CD4-positive, alpha-beta T cell (primary cell): Measurements from ENCODE around the gene FREM2. TPM values are rescaled to one million over a fixed set of nuclear protein-coding genes. Genes with fewer than 3 reads are reported as not detected.

Experiments
- ATAC-seq: fragments of 200-7000 bp; cut with Tn5 transposase; one replicate; pipeline ENCODE4 v1.10.0; 2022; ENCODE audit warnings: mild to moderate bottlenecking; ENCODE audit not compliant: poor library complexity
- CTCF ChIA-PET: fragments of 350-600 bp; sonication (Branson Sonifier 250); formaldehyde crosslinking; loops from one replicate; lab custom pipeline; 2021; ENCODE audit warnings: antibody characterized with exemption, inconsistent platforms; lab: Charles Lee
- POLR2A ChIA-PET: fragments of 350-600 bp; sonication (Branson Sonifier 250); formaldehyde crosslinking; loops from one replicate; lab custom pipeline; 2021; ENCODE audit warnings: antibody characterized with exemption, inconsistent platforms; lab: Charles Lee
- DNase-seq, 14 experiments: peaks; one replicate each; pipeline ENCODE4 v3.0.0-alpha.2; 2013 to 2020; ENCODE audit warnings: mixed read lengths in 2 of 14
- H3K27ac ChIP-seq, 2 donors: one replicate each; pipeline versions ENCODE4 v1.5.1 to v1.7.0; 2013; ENCODE audit warnings: low read length in 2 of 2, low read depth in 1 of 2, mild to moderate bottlenecking in 1 of 2
- H3K27me3 ChIP-seq, 2 experiments: 1 replicate in 1 of 2; 2 replicates in 1 of 2; pipeline versions ENCODE4 v1.6.1 to v1.7.0; 2013; ENCODE audit warnings: low read length in 2 of 2, control low read depth in 1 of 2, mild to moderate bottlenecking in 1 of 2, moderate library complexity in 1 of 2; ENCODE audit not compliant: insufficient read depth in 2 of 2, control insufficient read depth in 1 of 2
- H3K36me3 ChIP-seq: one replicate; pipeline ENCODE4 v1.6.1; 2013; ENCODE audit warnings: low read length, control low read depth; ENCODE audit not compliant: insufficient read depth
- H3K4me1 ChIP-seq: one replicate; pipeline ENCODE4 v1.6.1; 2013; ENCODE audit warnings: low read length, control low read depth; ENCODE audit not compliant: insufficient read depth
- H3K4me3 ChIP-seq: one replicate; pipeline ENCODE4 v1.5.1; 2013; ENCODE audit warnings: mild to moderate bottlenecking, low read length, moderate library complexity
- H3K9me3 ChIP-seq, 2 experiments: 1 replicate in 1 of 2; 2 replicates in 1 of 2; pipeline versions ENCODE4 v1.6.1 to v1.7.0; 2013; ENCODE audit warnings: low read length in 2 of 2, mild to moderate bottlenecking in 2 of 2, control low read depth in 1 of 2, moderate library complexity in 1 of 2; ENCODE audit not compliant: control insufficient read depth in 1 of 2, insufficient read depth in 1 of 2
- H3K27ac Mint-ChIP-seq: one replicate; pipeline ENCODE4 v1.8.0; 2020; ENCODE audit warnings: mixed read lengths
- H3K27me3 Mint-ChIP-seq: one replicate; pipeline ENCODE4 v1.8.0; 2021; ENCODE audit warnings: mixed read lengths
- H3K36me3 Mint-ChIP-seq: one replicate; pipeline ENCODE4 v1.8.0; 2021; ENCODE audit warnings: low read depth, mixed read lengths
- H3K4me1 Mint-ChIP-seq: one replicate; pipeline ENCODE4 v1.8.0; 2021; ENCODE audit warnings: low read depth, mixed read lengths
- H3K4me3 Mint-ChIP-seq: one replicate; pipeline ENCODE4 v1.8.0; 2020; ENCODE audit warnings: mild to moderate bottlenecking, mixed read lengths
- H3K9me3 Mint-ChIP-seq: one replicate; pipeline ENCODE4 v1.8.0; 2020; ENCODE audit warnings: mixed read lengths
- CTCF ChIP-seq: fragments of 200-600 bp; IDR thresholded peaks from one replicate; pipeline ENCODE4 v1.8.0; 2022; ENCODE audit warnings: antibody characterized with exemption, mild to moderate bottlenecking
- intact Hi-C, 2 experiments: fragments of 100-400 bp; cut with DNase I in 1 of 2; cut with micrococcal nuclease in 1 of 2; formaldehyde crosslinking; loops; one replicate each; pipeline versions ENCODE4 v1.15.1 to v1.9.0; 2023 to 2025; cut with DNase I, micrococcal nuclease
- total RNA-seq, 174 experiments: library from RNA in 2 of 174; stranded (reverse) in 2 of 174; gene quantifications; one replicate each; pipeline ENCODE4 v1.2.3 and lab custom pipeline; 2021 to 2026

The FREM2 gene
- total RNA-seq, 2 experiments from 2014 or later = not detected

GRCh38 chr13:38693641-38694040, 6.8 kb downstream of the FREM2 start:
- Histone ChIP-seq H3K27ac (no peak overlapping the region), H3K27me3 (no peaks in the 10 kb centered on the region), H3K9me3 (peaks cover 0 to 3% of the 10 kb centered on the region in 2 experiments), H3K4me3 (no peak overlapping the region), H3K4me1 (no peaks in the 10 kb centered on the region), H3K36me3 (no peaks in the 10 kb centered on the region)
- Mint-ChIP-seq H3K4me1 (no peaks in the 10 kb centered on the region), H3K36me3 (no peaks in the 10 kb centered on the region), H3K9me3 (peaks cover 3% of the 10 kb centered on the region), H3K27ac (no peak overlapping the region), H3K27me3 (peaks cover 9% of the 10 kb centered on the region), H3K4me3 (no peak overlapping the region)
- CTCF ChIA-PET = no interaction called here
- no peak for TF ChIP-seq CTCF
- ATAC-seq (no peak), DNase-seq (no peak)
- POLR2A ChIA-PET = no interaction called here
- intact Hi-C loops = no loop called here

- H3K27me3 Mint-ChIP-seq = no peaks in the 10 kb centered on the region
- H3K27ac Mint-ChIP-seq = no peak overlapping the region
- H3K27me3 ChIP-seq = no peaks in the 10 kb centered on the region
- DNase-seq (no peak), ATAC-seq (no peak)
- H3K4me1 ChIP-seq = no peaks in the 10 kb centered on the region
- H3K36me3 ChIP-seq = no peaks in the 10 kb centered on the region
- H3K4me3 Mint-ChIP-seq = no peak overlapping the region
- H3K9me3 Mint-ChIP-seq = no peaks in the 10 kb centered on the region
- CTCF ChIA-PET = no interaction called here
- H3K4me3 ChIP-seq = no peak overlapping the region
- no peaks in the 10 kb centered on the region for H3K36me3 Mint-ChIP-seq
- no peaks in the 10 kb centered on the region for H3K4me1 Mint-ChIP-seq
- no peaks in the 10 kb centered on the region for H3K9me3 ChIP-seq
- no peak for TF ChIP-seq CTCF
- POLR2A ChIA-PET = no interaction called here
- intact Hi-C loops = no loop called here
- H3K27ac ChIP-seq = no peak overlapping the region
These were observed 10.3 kb downstream of the FREM2 start for GRCh38 chr13:38697197-38697596.

GRCh38 chr13:38697628-38698333, 10.9 kb downstream of the FREM2 start:
- intact Hi-C loops = no loop called here
- H3K4me3 ChIP-seq = no peak overlapping the region
- H3K27me3 ChIP-seq = no peaks in the 10 kb centered on the region
- H3K4me1 Mint-ChIP-seq = no peaks in the 10 kb centered on the region
- no peaks in the 10 kb centered on the region for H3K36me3 Mint-ChIP-seq
- ChIA-PET CTCF (no interaction called here), POLR2A (no interaction called here)
- no peak overlapping the region for H3K4me3 Mint-ChIP-seq
- no peaks in the 10 kb centered on the region for H3K27me3 Mint-ChIP-seq
- DNase-seq = no peak
- H3K27ac Mint-ChIP-seq = no peak overlapping the region
- H3K9me3 Mint-ChIP-seq = no peaks in the 10 kb centered on the region
- no peaks in the 10 kb centered on the region for H3K9me3 ChIP-seq
- no peaks in the 10 kb centered on the region for H3K4me1 ChIP-seq
- ATAC-seq = no peak
- no peaks in the 10 kb centered on the region for H3K36me3 ChIP-seq
- no peak overlapping the region for H3K27ac ChIP-seq
- no peak for TF ChIP-seq CTCF
